Osteocyte (in vitro differentiated cells): ENCODE data around the gene FBLIM1. TPM values are rescaled to one million over a fixed set of nuclear protein-coding genes. Genes with fewer than 3 reads are reported as not detected.
A peak's percentile ranks its signal among the peaks of the same experiment; 100 is the strongest.

ENCODE experiments used
- DNase-seq: peaks from one replicate; pipeline ENCODE4 v3.0.0; 2021; ENCODE audit warnings: mixed read lengths; ENCODE audit not compliant: unreplicated experiment; ENCODE audit errors: extremely low spot score
- H3K27ac Mint-ChIP-seq: one replicate; pipeline ENCODE4 v1.8.0; 2021; ENCODE audit warnings: mild to moderate bottlenecking, mixed read lengths; ENCODE audit not compliant: unreplicated experiment
- H3K27me3 Mint-ChIP-seq: one replicate; pipeline ENCODE4 v1.8.0; 2021; ENCODE audit warnings: mixed read lengths; ENCODE audit not compliant: unreplicated experiment
- H3K36me3 Mint-ChIP-seq: one replicate; pipeline ENCODE4 v1.8.0; 2021; ENCODE audit warnings: mixed read lengths; ENCODE audit not compliant: unreplicated experiment
- H3K4me1 Mint-ChIP-seq: one replicate; pipeline ENCODE4 v1.8.0; 2021; ENCODE audit warnings: mixed read lengths; ENCODE audit not compliant: unreplicated experiment
- H3K4me3 Mint-ChIP-seq: one replicate; pipeline ENCODE4 v1.8.0; 2021; ENCODE audit warnings: mild to moderate bottlenecking, moderate library complexity, mixed read lengths; ENCODE audit not compliant: unreplicated experiment
- H3K9me3 Mint-ChIP-seq: one replicate; pipeline ENCODE4 v1.8.0; 2021; ENCODE audit warnings: mixed read lengths; ENCODE audit not compliant: unreplicated experiment
- total RNA-seq: library from RNA; stranded (reverse); gene quantifications from 2 replicates; pipeline ENCODE4 v1.2.1, GENCODE V29; 2021
- TF ChIP-seq, protein P1 (sequence below): fragments of 200-600 bp; sonication (generic); IDR thresholded peaks from 2 replicates; pipeline ENCODE4 v1.5.0; 2021; ENCODE audit warnings: antibody characterized with exemption, mild to moderate bottlenecking, moderate library complexity

Gene FBLIM1
- total RNA-seq, 1 donor from 2014 or later: 149 TPM

DNA sequence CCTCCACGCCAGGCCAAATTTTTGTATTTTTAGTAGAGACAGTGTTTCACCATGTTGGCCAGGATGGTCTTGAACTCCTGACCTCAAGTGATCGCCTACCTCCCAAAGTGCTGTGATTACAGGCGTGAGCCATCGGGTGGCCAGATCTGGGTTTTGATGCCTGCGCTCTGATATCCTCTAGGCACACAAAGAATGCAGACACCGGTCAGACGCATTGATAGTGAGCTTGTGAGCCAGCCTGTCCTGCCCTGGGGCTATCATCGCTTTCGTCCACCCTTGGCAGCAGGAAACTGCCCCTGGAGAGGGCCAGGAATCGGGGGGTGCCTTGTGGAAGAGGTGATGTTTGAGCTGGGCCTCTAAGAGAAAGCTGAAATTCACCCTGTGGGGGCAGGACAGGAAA, 4.0 kb downstream of the FBLIM1 start:
- Mint-ChIP-seq H3K9me3 (no peaks in the 10 kb centered on the region), H3K4me3 (no peak overlapping the region), H3K27me3 (no peaks in the 10 kb centered on the region), H3K36me3 (peaks cover 19% of the 10 kb centered on the region), H3K27ac (peak overlapping the region; percentile 73), H3K4me1 (peaks cover 47% of the 10 kb centered on the region)
- TF ChIP-seq, protein P1, sequence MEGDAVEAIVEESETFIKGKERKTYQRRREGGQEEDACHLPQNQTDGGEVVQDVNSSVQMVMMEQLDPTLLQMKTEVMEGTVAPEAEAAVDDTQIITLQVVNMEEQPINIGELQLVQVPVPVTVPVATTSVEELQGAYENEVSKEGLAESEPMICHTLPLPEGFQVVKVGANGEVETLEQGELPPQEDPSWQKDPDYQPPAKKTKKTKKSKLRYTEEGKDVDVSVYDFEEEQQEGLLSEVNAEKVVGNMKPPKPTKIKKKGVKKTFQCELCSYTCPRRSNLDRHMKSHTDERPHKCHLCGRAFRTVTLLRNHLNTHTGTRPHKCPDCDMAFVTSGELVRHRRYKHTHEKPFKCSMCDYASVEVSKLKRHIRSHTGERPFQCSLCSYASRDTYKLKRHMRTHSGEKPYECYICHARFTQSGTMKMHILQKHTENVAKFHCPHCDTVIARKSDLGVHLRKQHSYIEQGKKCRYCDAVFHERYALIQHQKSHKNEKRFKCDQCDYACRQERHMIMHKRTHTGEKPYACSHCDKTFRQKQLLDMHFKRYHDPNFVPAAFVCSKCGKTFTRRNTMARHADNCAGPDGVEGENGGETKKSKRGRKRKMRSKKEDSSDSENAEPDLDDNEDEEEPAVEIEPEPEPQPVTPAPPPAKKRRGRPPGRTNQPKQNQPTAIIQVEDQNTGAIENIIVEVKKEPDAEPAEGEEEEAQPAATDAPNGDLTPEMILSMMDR: no peak
- no peak for DNase-seq

DNA sequence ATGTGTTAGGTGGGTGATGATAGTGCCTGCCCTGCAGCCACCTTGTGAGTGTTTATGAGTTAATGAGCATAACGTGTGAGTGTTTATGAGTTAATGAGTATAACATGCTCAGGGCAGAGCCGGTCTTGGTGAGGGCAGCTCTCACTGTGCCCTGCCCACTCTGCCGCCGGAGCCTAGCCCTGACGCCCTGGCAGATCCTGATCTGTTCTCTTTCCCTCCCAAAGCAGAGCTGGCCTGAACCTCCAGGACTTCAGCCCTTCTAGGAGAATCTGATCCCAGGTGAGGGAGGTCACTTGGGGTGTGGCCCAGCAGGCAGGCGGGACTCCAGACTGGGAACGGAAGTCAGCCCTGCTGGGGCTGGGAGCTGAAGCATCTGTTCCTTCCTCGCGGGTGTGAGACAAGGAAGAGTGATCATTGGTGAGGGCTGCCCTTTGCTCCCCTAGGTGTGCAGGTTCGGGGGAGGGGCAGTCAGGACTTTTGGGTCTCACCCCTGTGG, 5.7 kb downstream of the FBLIM1 start:
- DNase-seq: no peak
- Mint-ChIP-seq H3K9me3 (no peaks in the 10 kb centered on the region), H3K27me3 (no peaks in the 10 kb centered on the region), H3K27ac (peak overlapping the region; percentile 44), H3K4me1 (peaks cover 41% of the 10 kb centered on the region), H3K36me3 (peaks cover 24% of the 10 kb centered on the region), H3K4me3 (no peak overlapping the region)
- TF ChIP-seq, protein P1: no peak

DNA sequence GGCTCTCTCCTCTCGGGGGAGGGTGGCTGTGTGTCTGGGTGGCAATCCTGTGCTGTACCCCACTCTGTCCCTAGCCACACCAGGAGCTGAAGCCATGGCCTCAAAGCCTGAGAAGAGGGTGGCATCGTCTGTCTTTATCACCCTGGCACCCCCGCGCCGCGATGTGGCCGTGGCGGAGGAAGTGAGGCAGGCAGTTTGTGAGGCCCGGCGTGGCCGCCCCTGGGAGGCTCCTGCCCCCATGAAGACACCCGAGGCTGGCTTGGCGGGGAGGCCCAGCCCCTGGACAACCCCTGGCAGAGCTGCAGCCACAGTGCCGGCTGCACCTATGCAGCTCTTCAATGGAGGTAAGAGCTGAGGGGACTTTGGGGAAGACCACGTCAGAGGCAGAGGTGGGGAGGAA, 6.3 kb downstream of the FBLIM1 start:
- Mint-ChIP-seq H3K9me3 (no peaks in the 10 kb centered on the region), H3K27me3 (no peaks in the 10 kb centered on the region), H3K36me3 (peaks cover 24% of the 10 kb centered on the region), H3K4me1 (peaks cover 35% of the 10 kb centered on the region), H3K27ac (no peak overlapping the region), H3K4me3 (no peak overlapping the region)
- DNase-seq: no peak
- TF ChIP-seq, protein P1: no peak

DNA sequence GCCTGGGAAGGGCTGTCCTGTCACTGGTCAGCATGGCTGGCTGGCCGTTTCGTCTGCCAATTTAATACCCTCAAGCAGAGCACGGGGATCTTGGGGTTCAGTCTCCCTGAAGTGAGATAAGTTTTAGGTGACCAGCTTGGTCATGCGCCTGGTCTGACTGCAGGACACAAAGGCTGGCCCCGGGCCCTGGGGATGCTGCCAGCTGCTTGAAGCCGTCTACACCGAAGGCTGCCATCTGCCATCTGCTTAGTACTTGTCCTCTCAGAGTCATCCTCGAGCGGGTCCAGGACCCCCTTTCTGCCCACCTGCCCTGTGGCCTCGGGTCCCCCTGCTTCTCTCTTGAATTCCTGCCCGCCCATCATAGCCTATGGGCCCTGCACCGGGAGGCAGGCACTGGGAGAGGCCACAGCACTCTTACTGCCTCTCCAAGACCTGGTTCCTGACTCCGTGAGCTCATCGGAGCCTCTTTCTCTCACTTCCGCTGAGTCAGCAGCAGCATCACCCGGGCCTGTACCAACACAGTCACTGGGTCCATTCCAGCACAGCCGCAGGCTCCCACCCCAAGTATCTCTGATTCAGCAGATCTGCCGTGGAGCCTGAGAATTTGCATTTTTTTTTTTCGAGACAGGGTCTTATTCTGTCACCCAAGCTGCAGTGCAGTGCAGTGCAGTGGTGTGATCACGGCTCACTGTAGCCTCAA, 7.0 kb downstream of the FBLIM1 start:
- Mint-ChIP-seq H3K27me3 (no peaks in the 10 kb centered on the region), H3K9me3 (no peaks in the 10 kb centered on the region), H3K27ac (peak overlapping the region; percentile 23), H3K4me3 (no peak overlapping the region), H3K36me3 (peaks cover 29% of the 10 kb centered on the region), H3K4me1 (peaks cover 27% of the 10 kb centered on the region)
- no peak for DNase-seq
- TF ChIP-seq, protein P1: no peak

DNA sequence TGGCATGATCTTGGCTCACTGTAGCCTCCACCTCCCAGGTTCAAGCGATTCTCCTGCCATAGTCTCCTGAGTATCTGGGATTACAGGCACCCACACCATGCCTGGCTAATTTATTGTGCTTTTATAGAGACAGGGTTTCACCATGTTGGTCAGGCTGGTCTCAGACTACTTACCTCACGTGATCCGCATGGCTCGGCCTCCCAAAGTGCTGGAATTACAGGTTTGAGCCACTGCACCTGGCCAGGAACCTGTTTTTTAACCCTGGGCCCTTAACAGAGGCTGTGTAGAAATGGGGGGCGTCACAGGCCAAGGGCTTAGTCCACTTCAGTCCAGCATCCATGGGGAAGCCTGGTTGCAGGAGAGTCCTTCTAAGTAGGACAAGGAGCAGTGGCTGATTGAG, 9.3 kb downstream of the FBLIM1 start:
- Mint-ChIP-seq H3K27me3 (no peaks in the 10 kb centered on the region), H3K4me3 (no peak overlapping the region), H3K4me1 (peaks cover 8% of the 10 kb centered on the region), H3K9me3 (no peaks in the 10 kb centered on the region), H3K27ac (no peak overlapping the region), H3K36me3 (peaks cover 39% of the 10 kb centered on the region)
- TF ChIP-seq, protein P1: no peak
- no peak for DNase-seq
